HCT116 (cell line): ENCODE results near the gene TMEM50A. TPM values are rescaled to one million over a fixed set of nuclear protein-coding genes. Genes with fewer than 3 reads are reported as not detected.
"Not testable (repeated sequence)": the region's sequence is repeated elsewhere in the genome, so short reads cannot be mapped to it uniquely, and the experiment has no call there.

ENCODE experiments used
- ATAC-seq: fragments of 200-7000 bp; cut with Tn5 transposase; 2 replicates; pipeline ENCODE4 v1.9.1; 2020; ENCODE audit warnings: mild to moderate bottlenecking, moderate library complexity
- BruUV-seq: library from RNA; stranded (reverse); fragments of 400-500 nt; replicated peaks from 2 replicates; lab custom pipeline; 2021; lab: Mats Ljungman, UMichigan
- CTCF ChIA-PET: fragments of 300-600 bp; sonication (Branson Sonifier 250); formaldehyde crosslinking; loops from one replicate; lab custom pipeline; 2021; ENCODE audit warnings: antibody characterized with exemption; lab: Charles Lee
- POLR2A ChIA-PET: fragments of 300-600, 350-600 bp; sonication (Branson Sonifier 250); formaldehyde crosslinking; loops from one replicate; lab custom pipeline; 2021; ENCODE audit warnings: antibody characterized with exemption; lab: Charles Lee
- RAD21 ChIA-PET, 2 experiments: fragments of 300-600 bp; sonication (Branson Sonifier 250); formaldehyde crosslinking; loops; one replicate each; lab custom pipeline; 2023; ENCODE audit warnings: low total read pairs in 2 of 2; ENCODE audit not compliant: uncharacterized antibody in 2 of 2, unreplicated experiment in 2 of 2, low non-redundant PET in 1 of 2; lab: Charles Lee
- DNase-seq: peaks from one replicate; pipeline ENCODE4 v3.0.0-alpha.2; 2010; ENCODE audit warnings: low read depth, low spot score
- H2AFZ ChIP-seq: fragments of 200-600 bp; shearing (Covaris generic), sonication (generic); 2 replicates; pipeline ENCODE4 v1.6.1; 2017; ENCODE audit warnings: low read depth, mixed run types, mixed read lengths, antibody characterized with exemption, low read length; ENCODE audit not compliant: poor library complexity, severe bottlenecking
- H3K27ac ChIP-seq: 2 replicates; pipeline ENCODE4 v1.5.1; 2012; ENCODE audit warnings: low read depth, low read length
- H3K27me3 ChIP-seq: fragments of 200-600 bp; sonication (generic); 2 replicates; pipeline ENCODE4 v1.6.1; 2016; ENCODE audit warnings: mixed run types, low read length, mixed read lengths; ENCODE audit not compliant: insufficient read depth
- H3K36me3 ChIP-seq, 2 experiments: fragments of 200-500 bp in 1 of 2; fragments of 200-600 bp in 1 of 2; sonication (Bioruptor generic) in 1 of 2; sonication (generic) in 1 of 2; 2 replicates each; pipeline versions ENCODE4 v1.5.1 to v1.6.1; 2014 to 2016; ENCODE audit warnings: low read length in 2 of 2, inconsistent platforms in 1 of 2, mixed read lengths in 1 of 2, mixed run types in 1 of 2; ENCODE audit not compliant: insufficient read depth in 2 of 2, control insufficient read depth in 1 of 2
- H3K4me1 ChIP-seq, 2 experiments: fragments of 200-600 bp in 1 of 2; sonication (generic) in 1 of 2; 2 replicates each; pipeline versions ENCODE4 v1.5.1 to v1.6.1; 2012 to 2017; ENCODE audit warnings: low read length in 2 of 2, inconsistent platforms in 1 of 2, mild to moderate bottlenecking in 1 of 2, mixed read lengths in 1 of 2, mixed run types in 1 of 2, moderate library complexity in 1 of 2; ENCODE audit not compliant: insufficient read depth in 2 of 2, control insufficient read depth in 1 of 2
- H3K4me2 ChIP-seq: fragments of 200-600 bp; sonication (generic); 2 replicates; pipeline ENCODE4 v1.6.1; 2017; ENCODE audit warnings: mixed run types, low read length, mixed read lengths
- H3K4me3 ChIP-seq, 2 experiments: fragments of 200-600 bp in 1 of 2; sonication (generic) in 1 of 2; replicated peaks in 1 of 2; 2 replicates each; pipeline ENCODE4 v1.5.1; 2011 to 2016; ENCODE audit warnings: low read length in 2 of 2, control low read depth in 1 of 2, low read depth in 1 of 2, mild to moderate bottlenecking in 1 of 2, mixed read lengths in 1 of 2, mixed run types in 1 of 2
- H3K79me2 ChIP-seq: fragments of 200-600 bp; sonication (generic); 2 replicates; pipeline ENCODE4 v1.6.1; 2017; ENCODE audit warnings: mild to moderate bottlenecking, mixed run types, low read length, moderate library complexity, mixed read lengths; ENCODE audit not compliant: insufficient read depth
- H3K9ac ChIP-seq: fragments of 200-600 bp; sonication (generic); 2 replicates; pipeline ENCODE4 v1.6.1; 2016; ENCODE audit warnings: low read length, mixed read lengths
- H3K9me2 ChIP-seq: fragments of 200-600 bp; sonication (generic), shearing (Covaris generic); 2 replicates; pipeline ENCODE4 v1.6.1; 2017; ENCODE audit warnings: mixed run types, mild to moderate bottlenecking, moderate library complexity; ENCODE audit not compliant: insufficient read depth
- H3K9me3 ChIP-seq, 2 experiments: fragments of 200-500 bp in 1 of 2; fragments of 200-600 bp in 1 of 2; sonication (Bioruptor generic) in 1 of 2; sonication (generic) in 1 of 2; 2 replicates each; pipeline ENCODE4 v1.6.1; 2014 to 2017; ENCODE audit warnings: low read length in 2 of 2, mixed read lengths in 2 of 2, inconsistent platforms in 1 of 2, low read depth in 1 of 2, mild to moderate bottlenecking in 1 of 2, mixed run types in 1 of 2, moderate library complexity in 1 of 2; ENCODE audit not compliant: control insufficient read depth in 1 of 2, insufficient read depth in 1 of 2
- H4K20me1 ChIP-seq: fragments of 200-600 bp; sonication (generic), shearing (Covaris generic); 2 replicates; pipeline ENCODE4 v1.6.1; 2017; ENCODE audit warnings: mixed run types, mild to moderate bottlenecking, moderate library complexity; ENCODE audit not compliant: insufficient read depth
- intact Hi-C: fragments of 100-400 bp; cut with micrococcal nuclease; formaldehyde crosslinking; loops from 2 replicates; pipeline ENCODE4 v1.10.0; 2022
- total RNA-seq: library from RNA; stranded (reverse); gene quantifications from one replicate; pipeline ENCODE4 v1.2.1, GENCODE V29; 2021; ENCODE audit not compliant: unreplicated experiment

Gene TMEM50A
- total RNA-seq, 1 experiment from 2014 or later = 80.7 TPM

- ATAC-seq, H3K4me1 ChIP-seq, CTCF ChIA-PET, DNase-seq, H3K36me3 ChIP-seq, BruUV-seq, H3K27ac ChIP-seq, H3K9ac ChIP-seq, H3K79me2 ChIP-seq, H2AFZ ChIP-seq, H3K9me2 ChIP-seq, H3K4me3 ChIP-seq, POLR2A ChIA-PET, RAD21 ChIA-PET, H3K27me3 ChIP-seq, H3K4me2 ChIP-seq, H3K9me3 ChIP-seq, intact Hi-C loops, H4K20me1 ChIP-seq: not testable (repeated sequence)
Measured at GRCh38 chr1:25371757-25372156, 33.6 kb downstream of the TMEM50A start.

DNA sequence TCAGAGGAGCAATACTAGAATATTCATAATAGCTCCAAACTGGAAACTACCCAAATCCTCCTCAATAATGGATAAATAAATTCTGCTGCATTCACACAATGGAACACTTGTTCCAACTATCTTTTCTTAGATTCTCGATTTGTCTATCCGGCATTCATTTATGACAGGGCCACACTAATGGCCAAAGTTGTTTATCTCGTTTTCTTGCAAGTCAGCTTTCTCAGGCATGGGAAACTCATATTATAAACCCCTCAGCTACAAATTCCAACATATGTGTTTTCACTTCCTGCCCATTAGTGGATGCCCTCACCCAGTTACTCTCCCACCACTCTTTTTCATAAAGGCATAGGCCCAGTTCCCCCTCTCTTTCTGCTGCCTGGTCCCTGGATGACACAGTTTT lies 40.2 kb downstream of the TMEM50A start:
- H3K4me1 ChIP-seq, POLR2A ChIA-PET, H3K9me2 ChIP-seq, H3K9ac ChIP-seq, H4K20me1 ChIP-seq, DNase-seq, CTCF ChIA-PET, H3K27me3 ChIP-seq, H3K79me2 ChIP-seq, H3K36me3 ChIP-seq, H3K9me3 ChIP-seq, H3K4me3 ChIP-seq, RAD21 ChIA-PET, BruUV-seq, H3K4me2 ChIP-seq, H3K27ac ChIP-seq, ATAC-seq, H2AFZ ChIP-seq, intact Hi-C loops: not testable (repeated sequence)

GRCh38 chr1:25382543-25382942 lies 44.4 kb downstream of the TMEM50A start:
- H3K4me1 ChIP-seq, POLR2A ChIA-PET, H3K36me3 ChIP-seq, H3K4me2 ChIP-seq, intact Hi-C loops, H2AFZ ChIP-seq, H3K4me3 ChIP-seq, DNase-seq, H3K79me2 ChIP-seq, H3K9me3 ChIP-seq, H3K9ac ChIP-seq, H3K9me2 ChIP-seq, H4K20me1 ChIP-seq, CTCF ChIA-PET, H3K27ac ChIP-seq, ATAC-seq, BruUV-seq, RAD21 ChIA-PET, H3K27me3 ChIP-seq: not testable (repeated sequence)

GRCh38 chr1:25383090-25383489 lies 45.0 kb downstream of the TMEM50A start:
- H2AFZ ChIP-seq, BruUV-seq, DNase-seq, RAD21 ChIA-PET, H3K27ac ChIP-seq, intact Hi-C loops, H3K4me1 ChIP-seq, H3K9me3 ChIP-seq, ATAC-seq, H3K27me3 ChIP-seq, H3K4me3 ChIP-seq, H3K36me3 ChIP-seq, CTCF ChIA-PET, H4K20me1 ChIP-seq, H3K9ac ChIP-seq, H3K4me2 ChIP-seq, POLR2A ChIA-PET, H3K79me2 ChIP-seq, H3K9me2 ChIP-seq: not testable (repeated sequence)

DNA sequence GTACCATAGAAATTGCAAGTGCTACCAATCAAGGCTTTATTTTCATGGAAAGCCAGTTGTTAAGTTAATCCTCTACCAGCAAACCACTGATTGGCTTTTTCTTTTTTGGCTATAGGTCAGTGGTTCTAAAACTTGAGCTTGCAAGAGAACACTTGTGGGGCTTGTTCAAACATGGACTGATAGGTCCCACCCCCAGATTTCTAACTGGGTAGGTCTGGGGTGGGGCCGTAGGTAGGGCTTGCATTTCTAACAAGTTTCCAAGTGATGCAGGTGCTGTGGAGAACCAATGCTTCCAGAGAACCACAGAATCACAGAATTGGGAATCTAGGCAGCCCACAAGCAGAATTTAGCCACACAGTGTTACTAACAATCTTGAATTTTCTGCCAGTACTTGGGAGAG lies 45.7 kb downstream of the TMEM50A start:
- BruUV-seq, H3K27ac ChIP-seq, H3K4me2 ChIP-seq, H3K9ac ChIP-seq, H3K27me3 ChIP-seq, intact Hi-C loops, POLR2A ChIA-PET, RAD21 ChIA-PET, H2AFZ ChIP-seq, H3K36me3 ChIP-seq, H3K9me3 ChIP-seq, DNase-seq, H3K9me2 ChIP-seq, H3K79me2 ChIP-seq, H3K4me3 ChIP-seq, CTCF ChIA-PET, ATAC-seq, H4K20me1 ChIP-seq, H3K4me1 ChIP-seq: not testable (repeated sequence)
